Astrocyte (in vitro differentiated cells and primary cell): ENCODE results near the gene TLR5. TPM values are rescaled to one million over a fixed set of nuclear protein-coding genes. Genes with fewer than 3 reads are reported as not detected.
A peak's percentile ranks its signal among the peaks of the same experiment; 100 is the strongest.

Experiments
- DNase-seq: peaks from one replicate; pipeline ENCODE4 v3.0.0-alpha.2; 2010; ENCODE audit warnings: low read depth
- FAIRE-seq: peaks from 2 replicates; lab custom pipeline; 2011; peaks lifted over from hg19 to GRCh38; lab: Jason Lieb, UNC
- H2AFZ ChIP-seq: 2 replicates; pipeline ENCODE4 v1.6.0; 2012; ENCODE audit warnings: low read depth, low read length, inconsistent platforms
- H3K27ac ChIP-seq: 2 replicates; pipeline ENCODE4 v1.5.1; 2011; ENCODE audit warnings: low read depth, low read length, inconsistent platforms
- H3K27me3 ChIP-seq: 2 replicates; pipeline ENCODE4 v1.6.0; 2011; ENCODE audit warnings: low read length, inconsistent platforms; ENCODE audit not compliant: insufficient read depth
- H3K36me3 ChIP-seq: 2 replicates; pipeline ENCODE4 v1.5.1; 2011; ENCODE audit warnings: low read length, inconsistent platforms; ENCODE audit not compliant: insufficient read depth
- H3K4me1 ChIP-seq: 2 replicates; pipeline ENCODE4 v1.5.1; 2011; ENCODE audit warnings: low read length, inconsistent platforms; ENCODE audit not compliant: insufficient read depth
- H3K4me2 ChIP-seq: 2 replicates; pipeline ENCODE4 v1.6.0; 2012; ENCODE audit warnings: low read length, inconsistent platforms
- H3K4me3 ChIP-seq: 2 replicates; pipeline ENCODE4 v1.5.1; 2011; ENCODE audit warnings: low read depth, mild to moderate bottlenecking, low read length, inconsistent platforms; ENCODE audit not compliant: insufficient read depth
- H3K79me2 ChIP-seq: 2 replicates; pipeline ENCODE4 v1.6.0; 2012; ENCODE audit warnings: mild to moderate bottlenecking, low read length, inconsistent platforms; ENCODE audit not compliant: insufficient read depth
- H3K9ac ChIP-seq: 2 replicates; pipeline ENCODE4 v1.6.0; 2012; ENCODE audit warnings: mild to moderate bottlenecking, low read length, inconsistent platforms
- H3K9me3 ChIP-seq: 2 replicates; pipeline ENCODE4 v1.5.1; 2012; ENCODE audit warnings: low read depth, mild to moderate bottlenecking, low read length, inconsistent platforms; ENCODE audit not compliant: insufficient read depth
- H4K20me1 ChIP-seq: 2 replicates; pipeline ENCODE4 v1.6.0; 2012; ENCODE audit warnings: low read length, inconsistent platforms; ENCODE audit not compliant: insufficient read depth
- H3K27ac Mint-ChIP-seq: one replicate; pipeline ENCODE4 v1.8.0; 2021; ENCODE audit warnings: mild to moderate bottlenecking, mixed read lengths; ENCODE audit not compliant: unreplicated experiment
- H3K27me3 Mint-ChIP-seq: one replicate; pipeline ENCODE4 v1.8.0; 2021; ENCODE audit warnings: low read depth, mixed read lengths; ENCODE audit not compliant: unreplicated experiment
- H3K36me3 Mint-ChIP-seq: one replicate; pipeline ENCODE4 v1.8.0; 2021; ENCODE audit warnings: low read depth, mixed read lengths; ENCODE audit not compliant: unreplicated experiment
- H3K4me1 Mint-ChIP-seq: one replicate; pipeline ENCODE4 v1.8.0; 2021; ENCODE audit warnings: low read depth, mixed read lengths; ENCODE audit not compliant: unreplicated experiment
- H3K4me3 Mint-ChIP-seq: one replicate; pipeline ENCODE4 v1.8.0; 2021; ENCODE audit warnings: mild to moderate bottlenecking, moderate library complexity, mixed read lengths; ENCODE audit not compliant: unreplicated experiment
- H3K9me3 Mint-ChIP-seq: one replicate; pipeline ENCODE4 v1.8.0; 2021; ENCODE audit warnings: mild to moderate bottlenecking, mixed read lengths; ENCODE audit not compliant: unreplicated experiment
- CTCF ChIP-seq: IDR thresholded peaks from 2 replicates; pipeline ENCODE4 v1.5.1; 2011; ENCODE audit warnings: low read depth, mild to moderate bottlenecking, inconsistent platforms, low read length, moderate library complexity; ENCODE audit not compliant: insufficient read depth
- EZH2 ChIP-seq: IDR thresholded peaks from 2 replicates; pipeline ENCODE4 v1.6.1; 2012; ENCODE audit warnings: mild to moderate bottlenecking, low read length, inconsistent platforms; ENCODE audit not compliant: insufficient read depth
- total RNA-seq: library from RNA; stranded (reverse); gene quantifications from 2 replicates; pipeline ENCODE4 v1.2.1, GENCODE V29; 2021

Gene TLR5
- total RNA-seq, 1 donor from 2014 or later, result 1.1 TPM

DNA sequence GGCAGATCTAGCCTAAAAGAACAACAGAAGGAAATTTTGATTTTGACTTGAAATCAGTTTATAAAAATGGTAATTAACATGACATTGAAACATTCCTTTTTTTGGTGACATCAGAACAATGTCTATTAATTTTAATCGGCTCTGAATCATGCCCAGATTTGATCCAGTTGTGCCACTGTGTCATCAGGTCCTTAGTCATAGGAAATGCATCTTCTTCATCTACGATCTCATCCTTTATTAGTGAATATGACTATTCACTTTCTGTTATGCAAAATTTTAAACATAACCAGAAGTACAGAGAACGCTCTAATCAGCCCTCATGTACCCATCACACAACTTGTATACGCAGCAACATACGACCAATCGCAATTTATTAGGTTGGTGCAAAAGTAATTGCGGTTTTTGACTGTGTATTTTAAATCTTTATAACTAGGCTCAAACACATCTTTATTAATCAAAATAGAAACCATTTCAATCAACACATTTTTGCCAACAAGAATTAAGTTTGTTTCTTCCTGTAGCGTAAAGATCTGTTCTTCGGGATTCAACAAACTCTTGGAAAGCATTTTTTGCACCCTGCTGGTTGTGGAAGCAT, 40.3 kb upstream of the TLR5 start:
- Mint-ChIP-seq H3K27me3 (no peaks in the 10 kb centered on the region), H3K4me3 (no peak overlapping the region), H3K4me1 (peaks cover 13% of the 10 kb centered on the region), H3K36me3 (no peaks in the 10 kb centered on the region), H3K9me3 (no peaks in the 10 kb centered on the region), H3K27ac (no peak overlapping the region)
- H3K79me2 ChIP-seq, result no peaks in the 10 kb centered on the region
- H3K4me3 ChIP-seq, result no peak overlapping the region
- no peak overlapping the region for H3K9ac ChIP-seq
- H3K4me2 ChIP-seq, result no peak overlapping the region
- H3K27me3 ChIP-seq, result peaks cover 3% of the 10 kb centered on the region
- H2AFZ ChIP-seq, result no peak overlapping the region
- H4K20me1 ChIP-seq, result no peaks in the 10 kb centered on the region
- no peak overlapping the region for H3K27ac ChIP-seq
- H3K9me3 ChIP-seq, result no peaks in the 10 kb centered on the region
- TF ChIP-seq CTCF, result no peak
- TF ChIP-seq EZH2, result no peak
- DNase-seq (no peak), FAIRE-seq (no peak)
- H3K4me1 ChIP-seq, result no peaks in the 10 kb centered on the region
- H3K36me3 ChIP-seq, result no peaks in the 10 kb centered on the region

- Histone ChIP-seq H3K4me3 (no peak overlapping the region), H3K27me3 (peaks cover 2% of the 10 kb centered on the region), H3K27ac (no peak overlapping the region), H3K79me2 (no peaks in the 10 kb centered on the region), H3K9ac (no peak overlapping the region), H4K20me1 (no peaks in the 10 kb centered on the region), H3K9me3 (no peaks in the 10 kb centered on the region), H3K36me3 (no peaks in the 10 kb centered on the region), H2AFZ (no peak overlapping the region), H3K4me1 (no peaks in the 10 kb centered on the region), H3K4me2 (no peak overlapping the region)
- no peak overlapping the region for H3K4me3 Mint-ChIP-seq
- peaks cover 5% of the 10 kb centered on the region for H3K27me3 Mint-ChIP-seq
- FAIRE-seq, result no peak
- TF ChIP-seq EZH2, result no peak
- H3K36me3 Mint-ChIP-seq, result no peaks in the 10 kb centered on the region
- peak; percentile 77 for DNase-seq
- H3K9me3 Mint-ChIP-seq, result no peaks in the 10 kb centered on the region
- peak overlapping the region; percentile 64 for H3K27ac Mint-ChIP-seq
- H3K4me1 Mint-ChIP-seq, result peaks cover 16% of the 10 kb centered on the region
Measured at GRCh38 chr1:223180731-223181321, 37.8 kb upstream of the TLR5 start.

DNA sequence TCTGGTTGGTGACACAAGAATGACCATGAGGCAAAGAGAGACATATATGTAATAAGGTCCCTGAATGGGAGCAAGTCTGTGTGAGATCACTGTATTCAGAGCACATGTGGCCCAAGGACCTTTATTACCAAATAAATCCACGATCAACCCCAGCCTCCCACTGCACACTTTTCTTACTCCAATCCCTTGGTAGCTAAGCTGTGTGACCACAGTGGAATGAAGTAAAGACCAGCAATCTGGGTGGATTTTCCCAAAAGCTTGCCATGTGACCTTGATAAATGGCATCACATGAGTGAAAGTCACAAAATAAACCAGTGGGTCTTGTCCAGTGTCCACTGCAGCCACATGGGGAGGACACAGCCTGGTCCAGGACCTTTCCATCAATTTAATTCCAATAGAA, 36.7 kb upstream of the TLR5 start:
- Histone ChIP-seq H3K36me3 (no peaks in the 10 kb centered on the region), H3K79me2 (no peaks in the 10 kb centered on the region), H3K4me1 (no peaks in the 10 kb centered on the region), H3K4me2 (no peak overlapping the region), H3K9ac (no peak overlapping the region), H3K27ac (no peak overlapping the region), H4K20me1 (no peaks in the 10 kb centered on the region), H2AFZ (no peak overlapping the region), H3K9me3 (no peaks in the 10 kb centered on the region), H3K4me3 (no peak overlapping the region), H3K27me3 (peaks cover 2% of the 10 kb centered on the region)
- Mint-ChIP-seq H3K27ac (no peak overlapping the region), H3K4me1 (peaks cover 16% of the 10 kb centered on the region), H3K36me3 (no peaks in the 10 kb centered on the region), H3K9me3 (no peaks in the 10 kb centered on the region), H3K27me3 (peaks cover 5% of the 10 kb centered on the region), H3K4me3 (no peak overlapping the region)
- no peak for DNase-seq
- TF ChIP-seq EZH2 (no peak), CTCF (no peak)
- no peak for FAIRE-seq
